Spleen (tissue), 7 donors: ENCODE results near the gene CAGE1.

Experiments
- CTCF ChIP-seq, 11 experiments: fragments of 200-600 bp in 7 of 11; fragments of 450-650 bp in 4 of 11; sonication (generic) in 4 of 11; IDR thresholded peaks in 8 of 11; conservative IDR thresholded peaks in 3 of 11; 1 replicate in 7 of 11; 2 replicates in 4 of 11; pipeline versions ENCODE4 v1.4.0 to v1.8.0; 2016 to 2021; ENCODE audit warnings: antibody characterized with exemption in 11 of 11, inconsistent platforms in 4 of 11, mild to moderate bottlenecking in 1 of 11
- POLR2A ChIP-seq, 3 donors: fragments of 450-650 bp; IDR thresholded peaks; one replicate each; pipeline ENCODE4 v1.5.1; 2017; ENCODE audit warnings: antibody characterized with exemption in 3 of 3, mild to moderate bottlenecking in 1 of 3
- POLR2AphosphoS5 ChIP-seq, 3 donors: sonication (generic); formaldehyde crosslinking; IDR thresholded peaks; one replicate each; pipeline ENCODE4 v1.5.1; 2017; ENCODE audit warnings: antibody characterized with exemption in 3 of 3
- donor health status: DM: no; HTN: no; CAD: no; lungs with moderate emphysema.
- donor health status: DM: no; HTN: no; CAD: no.
- donor health status: DM: no; HTN: no; CAD: no.

- TF ChIP-seq POLR2AphosphoS5 (IDR thresholded peaks at IDR 0.05) (no peak), POLR2A (IDR thresholded peaks at IDR 0.05) (no peak), CTCF (IDR thresholded peaks at IDR 0.05 in 8 of 11, conservative IDR thresholded peaks at IDR 0.05 in 3 of 11) (no peak)
Observed at GRCh38 chr6:7304821-7305220, 84.7 kb downstream of the CAGE1 start.
